Activated CD8-positive, alpha-beta T cell treated with anti-CD3 and anti-CD28 coated beads for 36 hours (primary cell): ENCODE data around the gene GNRH2. TPM values are rescaled to one million over a fixed set of nuclear protein-coding genes. Genes with fewer than 3 reads are reported as not detected.
"Not testable (repeated sequence)": the region's sequence is repeated elsewhere in the genome, so short reads cannot be mapped to it uniquely, and the experiment has no call there.

ENCODE experiments used
- ATAC-seq: fragments of 200-7000 bp; cut with Tn5 transposase; one replicate; pipeline ENCODE4 v1.10.0; 2021; ENCODE audit warnings: mild to moderate bottlenecking, moderate library complexity
- CTCF ChIA-PET: fragments of 350-600 bp; sonication (Branson Sonifier 250); formaldehyde crosslinking; loops from one replicate; lab custom pipeline; 2021; ENCODE audit warnings: antibody characterized with exemption; lab: Charles Lee
- POLR2A ChIA-PET: fragments of 350-600 bp; sonication (Branson Sonifier 250); formaldehyde crosslinking; loops from one replicate; lab custom pipeline; 2021; ENCODE audit warnings: antibody characterized with exemption; lab: Charles Lee
- DNase-seq: peaks from one replicate; pipeline ENCODE4 v3.0.0-alpha.2; 2020
- H3K27ac Mint-ChIP-seq: one replicate; pipeline ENCODE4 v1.8.0; 2021; ENCODE audit warnings: mild to moderate bottlenecking, mixed read lengths
- H3K27me3 Mint-ChIP-seq: one replicate; pipeline ENCODE4 v1.8.0; 2021; ENCODE audit warnings: mixed read lengths
- H3K36me3 Mint-ChIP-seq: one replicate; pipeline ENCODE4 v1.8.0; 2021; ENCODE audit warnings: low read depth, mixed read lengths
- H3K4me1 Mint-ChIP-seq: one replicate; pipeline ENCODE4 v1.8.0; 2021; ENCODE audit warnings: low read depth, mixed read lengths
- H3K4me3 Mint-ChIP-seq: one replicate; pipeline ENCODE4 v1.8.0; 2021; ENCODE audit warnings: mild to moderate bottlenecking, moderate library complexity, mixed read lengths
- H3K9me3 Mint-ChIP-seq: one replicate; pipeline ENCODE4 v1.8.0; 2021; ENCODE audit warnings: mixed read lengths
- intact Hi-C: fragments of 100-400 bp; cut with micrococcal nuclease; formaldehyde crosslinking; loops from one replicate; pipeline ENCODE4 v1.10.0; 2022
- total RNA-seq, 2 experiments: library from RNA; stranded (reverse); gene quantifications; one replicate each; pipeline ENCODE4 v1.2.3, GENCODE V29; 2021
- TF ChIP-seq, protein P1 (sequence below): fragments of 200-600 bp; IDR thresholded peaks from one replicate; pipeline ENCODE4 v1.8.0; 2022; ENCODE audit warnings: antibody characterized with exemption, mild to moderate bottlenecking

Gene GNRH2
- total RNA-seq, 2 experiments from 2014 or later = 0.36 to 0.85 TPM

DNA sequence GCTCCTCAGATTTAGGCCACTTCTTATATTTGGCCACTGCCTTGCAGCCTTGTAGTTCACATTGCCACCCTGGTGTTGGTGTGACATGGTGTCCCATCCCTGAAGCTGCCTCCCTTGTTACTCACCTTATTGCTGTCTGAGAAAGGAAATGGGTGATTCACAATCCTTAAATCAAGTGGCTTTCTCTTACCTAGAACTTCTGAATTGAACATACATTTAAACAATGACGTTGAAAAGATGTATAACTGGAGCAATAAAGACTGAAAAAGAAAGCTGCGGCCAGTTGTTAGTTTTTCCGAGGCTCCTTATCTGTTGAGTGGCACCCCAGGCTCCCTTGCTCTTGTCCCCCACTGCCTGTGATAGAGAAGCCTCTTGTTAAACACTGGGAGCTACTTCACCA, 28.8 kb upstream of the GNRH2 start:
- peak; percentile 53 for ATAC-seq
- DNase-seq = peak; percentile 47
- Mint-ChIP-seq H3K4me1 (peaks cover 47% of the 10 kb centered on the region), H3K27me3 (no peaks in the 10 kb centered on the region), H3K36me3 (peaks cover 37% of the 10 kb centered on the region), H3K9me3 (no peaks in the 10 kb centered on the region), H3K4me3 (no peak overlapping the region), H3K27ac (peak overlapping the region; percentile 76)
- ChIA-PET POLR2A (interaction anchor here (0.6 to 1.8 kb wide), 4 partner anchors 28 to 143 kb away, joined by 3 to 5 read pairs (median 4); no protein-coding TSS in a partner anchor), CTCF (interaction anchor here (0.7 to 1.5 kb wide), 4 partner anchors 30 to 149 kb away, joined by 3 to 4 read pairs (median 4); no protein-coding TSS in a partner anchor)
- TF ChIP-seq, protein P1, sequence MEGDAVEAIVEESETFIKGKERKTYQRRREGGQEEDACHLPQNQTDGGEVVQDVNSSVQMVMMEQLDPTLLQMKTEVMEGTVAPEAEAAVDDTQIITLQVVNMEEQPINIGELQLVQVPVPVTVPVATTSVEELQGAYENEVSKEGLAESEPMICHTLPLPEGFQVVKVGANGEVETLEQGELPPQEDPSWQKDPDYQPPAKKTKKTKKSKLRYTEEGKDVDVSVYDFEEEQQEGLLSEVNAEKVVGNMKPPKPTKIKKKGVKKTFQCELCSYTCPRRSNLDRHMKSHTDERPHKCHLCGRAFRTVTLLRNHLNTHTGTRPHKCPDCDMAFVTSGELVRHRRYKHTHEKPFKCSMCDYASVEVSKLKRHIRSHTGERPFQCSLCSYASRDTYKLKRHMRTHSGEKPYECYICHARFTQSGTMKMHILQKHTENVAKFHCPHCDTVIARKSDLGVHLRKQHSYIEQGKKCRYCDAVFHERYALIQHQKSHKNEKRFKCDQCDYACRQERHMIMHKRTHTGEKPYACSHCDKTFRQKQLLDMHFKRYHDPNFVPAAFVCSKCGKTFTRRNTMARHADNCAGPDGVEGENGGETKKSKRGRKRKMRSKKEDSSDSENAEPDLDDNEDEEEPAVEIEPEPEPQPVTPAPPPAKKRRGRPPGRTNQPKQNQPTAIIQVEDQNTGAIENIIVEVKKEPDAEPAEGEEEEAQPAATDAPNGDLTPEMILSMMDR = no peak
- intact Hi-C loops = no loop called here

DNA sequence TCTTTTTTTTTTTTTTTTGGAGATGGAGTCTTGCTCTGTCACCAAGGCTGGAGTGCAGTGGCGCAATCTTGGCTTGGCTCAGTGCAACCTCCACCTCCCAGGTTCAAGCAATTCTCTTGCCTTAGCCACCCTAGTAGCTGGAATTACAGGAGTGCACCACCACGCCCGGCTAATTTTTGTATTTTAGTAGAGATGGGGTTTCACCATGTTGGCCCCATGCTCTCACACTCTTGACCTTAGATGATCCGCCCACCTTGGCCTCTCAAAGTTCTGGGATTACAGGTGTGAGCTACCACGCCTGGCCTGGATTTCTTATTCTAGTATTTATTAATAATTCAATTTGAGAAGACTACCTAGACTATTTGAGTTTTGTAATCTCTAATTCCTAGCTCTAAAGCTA, 28.1 kb upstream of the GNRH2 start:
- H3K4me3 Mint-ChIP-seq, H3K9me3 Mint-ChIP-seq, intact Hi-C loops, DNase-seq, ATAC-seq, H3K27me3 Mint-ChIP-seq: not testable (repeated sequence)
- Mint-ChIP-seq H3K4me1 (peaks cover 47% of the 10 kb centered on the region), H3K27ac (peak overlapping the region; percentile 77), H3K36me3 (peaks cover 34% of the 10 kb centered on the region)
- POLR2A ChIA-PET = interaction anchor here (0.6 to 1.8 kb wide), 3 partner anchors 27 to 60 kb away, joined by 3 to 5 read pairs (median 4); no protein-coding TSS in a partner anchor
- CTCF ChIA-PET = interaction anchor here (0.8 to 1.5 kb wide), 5 partner anchors 26 to 101 kb away, joined by 3 to 4 read pairs (median 4); no protein-coding TSS in a partner anchor

DNA sequence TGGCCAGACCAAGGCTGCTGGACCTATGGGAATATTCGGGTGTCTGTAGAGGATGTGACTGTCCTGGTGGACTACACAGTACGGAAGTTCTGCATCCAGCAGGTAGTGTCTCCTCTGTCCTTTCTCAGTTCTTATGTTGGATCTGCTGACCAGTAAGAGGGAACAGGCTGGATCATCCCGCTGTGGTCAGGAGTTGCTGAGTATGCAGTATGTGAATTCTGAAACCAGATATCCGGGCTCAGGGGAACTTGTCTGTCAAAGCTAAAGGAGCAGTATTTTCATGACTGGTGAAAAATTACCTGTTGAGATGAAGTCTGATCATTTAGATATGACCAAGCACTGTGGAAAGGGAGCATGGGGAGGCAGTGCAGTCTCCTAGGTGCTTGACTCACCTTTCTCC, 22.1 kb upstream of the GNRH2 start:
- Mint-ChIP-seq H3K27ac (no peak overlapping the region), H3K9me3 (no peaks in the 10 kb centered on the region), H3K4me1 (peaks cover 2% of the 10 kb centered on the region), H3K4me3 (no peak overlapping the region), H3K27me3 (no peaks in the 10 kb centered on the region), H3K36me3 (peaks cover 53% of the 10 kb centered on the region)
- ChIA-PET CTCF (no interaction called here), POLR2A (no interaction called here)
- intact Hi-C loops = no loop called here
- DNase-seq = no peak
- TF ChIP-seq, protein P1 = no peak
- no peak for ATAC-seq

DNA sequence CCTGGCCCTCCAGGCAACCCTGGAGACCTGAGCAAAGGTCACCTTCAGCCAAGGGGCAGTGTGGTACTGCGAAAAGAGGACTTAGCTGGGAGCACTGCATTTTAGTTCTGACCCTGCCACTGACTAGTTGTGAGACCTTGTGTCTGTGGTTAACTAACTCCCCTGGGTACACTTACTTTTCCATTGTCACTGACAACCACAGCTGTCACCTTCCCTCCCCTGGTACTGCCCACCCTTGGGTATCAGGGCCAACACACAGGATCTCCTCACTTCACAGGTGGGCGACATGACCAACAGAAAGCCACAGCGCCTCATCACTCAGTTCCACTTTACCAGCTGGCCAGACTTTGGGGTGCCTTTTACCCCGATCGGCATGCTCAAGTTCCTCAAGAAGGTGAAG, 21.6 kb upstream of the GNRH2 start:
- Mint-ChIP-seq H3K27me3 (no peaks in the 10 kb centered on the region), H3K9me3 (no peaks in the 10 kb centered on the region), H3K27ac (no peak overlapping the region), H3K36me3 (peaks cover 55% of the 10 kb centered on the region), H3K4me3 (no peak overlapping the region), H3K4me1 (no peaks in the 10 kb centered on the region)
- TF ChIP-seq, protein P1 = no peak
- no peak for ATAC-seq
- DNase-seq = no peak
- ChIA-PET CTCF (no interaction called here), POLR2A (no interaction called here)
- intact Hi-C loops = no loop called here

DNA sequence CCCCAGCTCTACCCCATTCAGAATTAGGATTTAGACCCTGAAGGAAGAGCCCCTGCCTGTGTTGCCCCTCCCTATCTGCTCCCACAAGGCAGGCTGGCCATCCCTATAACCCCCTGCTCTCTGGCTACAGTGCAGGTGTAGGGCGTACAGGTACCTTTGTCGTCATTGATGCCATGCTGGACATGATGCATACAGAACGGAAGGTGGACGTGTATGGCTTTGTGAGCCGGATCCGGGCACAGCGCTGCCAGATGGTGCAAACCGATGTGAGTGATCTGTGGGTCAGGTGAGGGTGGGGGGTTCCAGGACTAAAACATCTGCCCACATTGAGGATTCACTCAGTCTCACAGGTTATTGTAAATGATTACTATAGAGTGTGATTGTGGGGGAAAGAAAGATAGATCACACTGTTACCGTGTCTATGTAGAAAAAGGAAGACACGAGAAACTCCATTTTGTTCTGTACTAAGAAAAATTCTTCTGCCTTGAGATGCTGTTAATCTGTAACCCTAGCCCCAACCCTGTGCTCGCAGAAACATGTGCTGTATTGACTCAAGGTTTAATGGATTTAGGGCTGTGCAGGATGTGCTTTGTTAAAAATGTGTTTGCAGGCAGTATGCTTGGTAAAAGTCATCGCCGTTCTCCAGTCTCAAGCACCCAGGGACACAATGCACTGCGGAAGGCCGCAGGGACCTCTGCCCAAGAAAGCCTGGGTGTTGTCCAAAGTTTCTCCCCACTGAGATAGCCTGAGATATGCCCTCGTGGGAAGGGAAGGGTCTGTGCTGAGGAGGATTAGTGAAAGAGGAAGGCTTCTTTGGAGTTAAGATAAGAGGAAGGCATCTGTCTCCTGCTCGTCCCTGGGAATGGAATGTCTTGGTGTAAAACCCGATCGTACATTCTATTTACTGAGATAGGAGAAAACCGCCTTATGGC, 20.6 kb upstream of the GNRH2 start:
- DNase-seq, CTCF ChIA-PET, H3K9me3 Mint-ChIP-seq, POLR2A ChIA-PET, ATAC-seq, H3K4me3 Mint-ChIP-seq, H3K27me3 Mint-ChIP-seq, intact Hi-C loops, H3K4me1 Mint-ChIP-seq, H3K27ac Mint-ChIP-seq: not testable (repeated sequence)
- peaks cover 51% of the 10 kb centered on the region for H3K36me3 Mint-ChIP-seq

DNA sequence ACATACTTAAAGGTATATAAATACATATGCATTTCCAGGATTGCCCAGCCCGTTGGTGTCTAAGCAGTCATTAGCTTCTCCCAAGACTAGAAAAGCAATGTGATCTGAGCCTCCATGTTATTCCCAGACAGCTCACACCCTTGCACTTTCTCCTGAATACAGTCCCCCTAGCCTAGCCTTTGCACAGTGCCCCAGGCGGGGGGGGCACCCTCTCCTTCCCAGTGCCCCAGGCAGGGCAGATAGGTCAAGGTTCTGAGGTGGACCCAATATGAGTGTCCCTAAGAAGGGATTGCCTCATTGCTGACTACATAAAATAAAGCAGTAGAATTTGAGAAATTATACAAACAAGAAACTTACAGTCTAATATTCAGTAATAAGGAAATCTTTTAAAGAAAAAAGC, 15.4 kb upstream of the GNRH2 start:
- ChIA-PET POLR2A (interaction anchor here (0.6 kb wide), 1 partner anchor 189 kb away, joined by 3 read pairs; no protein-coding TSS in a partner anchor), CTCF (no interaction called here)
- H3K27me3 Mint-ChIP-seq = no peaks in the 10 kb centered on the region
- no peak overlapping the region for H3K4me3 Mint-ChIP-seq
- intact Hi-C loops = no loop called here
- H3K9me3 Mint-ChIP-seq = no peaks in the 10 kb centered on the region
- ATAC-seq (no peak), DNase-seq (no peak)
- TF ChIP-seq, protein P1 = no peak
- H3K4me1 Mint-ChIP-seq = no peaks in the 10 kb centered on the region
- peaks cover 30% of the 10 kb centered on the region for H3K36me3 Mint-ChIP-seq
- no peak overlapping the region for H3K27ac Mint-ChIP-seq
